Subcutaneous adipose tissue (tissue), 4 donors: ENCODE measurements around the gene TEN1. TPM values are rescaled to one million over a fixed set of nuclear protein-coding genes. Genes with fewer than 3 reads are reported as not detected.

Source experiments
- CTCF ChIP-seq: fragments of 450-650 bp; IDR thresholded peaks from one replicate; pipeline ENCODE4 v1.5.1; 2016; ENCODE audit warnings: low read depth, mild to moderate bottlenecking, control low read depth, antibody characterized with exemption, moderate library complexity
- total RNA-seq, 4 donors: library from RNA; depleted of rRNA; stranded (reverse); fragments of >200 nt; gene quantifications; one replicate each; pipeline ENCODE4 v1.1.0, GENCODE V29; 2016

The TEN1 gene
- total RNA-seq, 4 donors from 2014 or later = 4.7 to 29.0 (median 20.8) TPM

GRCh38 chr17:76004750-76005262 lies 25.8 kb downstream of the TEN1 start:
- TF ChIP-seq CTCF = no peak

GRCh38 chr17:76005263-76006149 lies 26.5 kb downstream of the TEN1 start:
- no peak for TF ChIP-seq CTCF

- TF ChIP-seq CTCF = no peak
Observed at GRCh38 chr17:76007131-76007849, 28.2 kb downstream of the TEN1 start.

GRCh38 chr17:76007850-76008165 lies 28.8 kb downstream of the TEN1 start:
- TF ChIP-seq CTCF = no peak

GRCh38 chr17:76008208-76008607 lies 29.2 kb downstream of the TEN1 start:
- TF ChIP-seq CTCF = no peak

- no peak for TF ChIP-seq CTCF
Observed at GRCh38 chr17:76008630-76009425, 29.8 kb downstream of the TEN1 start.

GRCh38 chr17:76009447-76009846 lies 30.4 kb downstream of the TEN1 start:
- TF ChIP-seq CTCF = no peak
